H1 (cell line): ENCODE measurements around the gene KRTAP10-2. TPM values are rescaled to one million over a fixed set of nuclear protein-coding genes. Genes with fewer than 3 reads are reported as not detected.

Source experiments
- CTCF ChIA-PET: fragments of 300-600 bp; sonication (Branson Sonifier 250); formaldehyde crosslinking; loops from one replicate; lab custom pipeline; 2021; ENCODE audit not compliant: partially characterized antibody; lab: Charles Lee
- POLR2A ChIA-PET: fragments of 300-600 bp; sonication (Branson Sonifier 250); formaldehyde crosslinking; loops from one replicate; lab custom pipeline; 2021; ENCODE audit warnings: inconsistent platforms; ENCODE audit not compliant: partially characterized antibody; lab: Charles Lee
- DNase-seq, 2 experiments: peaks; one replicate each; pipeline versions ENCODE4 v3.0.0 to v3.0.0-alpha.2; 2010 to 2022; ENCODE audit warnings: low spot score in 2 of 2, low read depth in 1 of 2, mixed read lengths in 1 of 2
- FAIRE-seq: peaks from 2 replicates; lab custom pipeline; 2011; peaks lifted over from hg19 to GRCh38; lab: Jason Lieb, UNC
- H2AFZ ChIP-seq: 2 replicates; pipeline ENCODE4 v1.8.1; 2012; ENCODE audit warnings: low read length, inconsistent platforms
- H2AK5ac ChIP-seq: 2 replicates; pipeline ENCODE4 v1.6.1; 2013; ENCODE audit warnings: low read depth, low read length
- H2BK120ac ChIP-seq: replicated peaks from 2 replicates; pipeline ENCODE3; 2013; ENCODE audit warnings: low read depth, low read length, inconsistent platforms
- H2BK12ac ChIP-seq: 2 replicates; pipeline ENCODE4 v1.6.1; 2013; ENCODE audit warnings: low read depth, low read length
- H2BK15ac ChIP-seq: 2 replicates; pipeline ENCODE4 v1.6.1; 2013; ENCODE audit warnings: low read length
- H2BK20ac ChIP-seq: 2 replicates; pipeline ENCODE4 v1.6.1; 2013; ENCODE audit warnings: low read length
- H2BK5ac ChIP-seq: 2 replicates; pipeline ENCODE4 v1.6.1; 2013; ENCODE audit warnings: low read depth, low read length
- H3K14ac ChIP-seq: 2 replicates; pipeline ENCODE4 v1.6.1; 2013; ENCODE audit warnings: inconsistent platforms; ENCODE audit not compliant: insufficient read length
- H3K18ac ChIP-seq: 2 replicates; pipeline ENCODE4 v1.6.1; 2013; ENCODE audit warnings: low read length; ENCODE audit errors: extremely low read depth
- H3K23ac ChIP-seq: 2 replicates; pipeline ENCODE4 v1.6.1; 2013; ENCODE audit warnings: inconsistent platforms; ENCODE audit not compliant: insufficient read length
- H3K23me2 ChIP-seq: 2 replicates; pipeline ENCODE4 v1.6.1; 2013; ENCODE audit warnings: low read depth, low read length
- H3K27ac ChIP-seq: 2 replicates; pipeline ENCODE4 v1.6.1; 2011; ENCODE audit warnings: low read depth, low read length, inconsistent platforms
- H3K27me3 ChIP-seq, 4 experiments: replicated peaks in 1 of 4; 1 replicate in 1 of 4; 2 replicates in 3 of 4; pipeline versions ENCODE4 v1.6.1 to v1.8.1; 2011 to 2013; ENCODE audit warnings: low read length in 3 of 4, mild to moderate bottlenecking in 3 of 4, inconsistent platforms in 2 of 4, mixed read lengths in 2 of 4, moderate library complexity in 1 of 4; ENCODE audit not compliant: control insufficient read depth in 3 of 4, insufficient read depth in 3 of 4; ENCODE audit errors: extremely low read depth in 1 of 4
- H3K36me3 ChIP-seq, 4 experiments: 2 replicates each; pipeline versions ENCODE4 v1.6.1 to v1.8.1; 2011 to 2013; ENCODE audit warnings: mild to moderate bottlenecking in 4 of 4, low read length in 3 of 4, moderate library complexity in 2 of 4, control low read depth in 1 of 4, inconsistent platforms in 1 of 4; ENCODE audit not compliant: insufficient read depth in 4 of 4, control insufficient read depth in 2 of 4
- H3K4ac ChIP-seq: replicated peaks from 2 replicates; pipeline ENCODE3; 2013; ENCODE audit warnings: low read length, low read depth, mixed read lengths, inconsistent platforms; ENCODE audit not compliant: insufficient read length
- H3K4me1 ChIP-seq, 4 experiments: replicated peaks in 1 of 4; 1 replicate in 1 of 4; 2 replicates in 3 of 4; pipeline versions ENCODE4 v1.6.1 to v1.8.1; 2011 to 2013; ENCODE audit warnings: low read length in 3 of 4, inconsistent platforms in 2 of 4, mixed read lengths in 1 of 4; ENCODE audit not compliant: insufficient read depth in 4 of 4, control insufficient read depth in 3 of 4
- H3K4me2 ChIP-seq, 2 experiments: 2 replicates each; pipeline versions ENCODE4 v1.6.1 to v1.8.1; 2011 to 2013; ENCODE audit warnings: low read depth in 2 of 2, low read length in 2 of 2, control low read depth in 1 of 2, inconsistent platforms in 1 of 2, mild to moderate bottlenecking in 1 of 2; ENCODE audit not compliant: insufficient read depth in 1 of 2
- H3K4me3 ChIP-seq, 4 experiments: fragments of 200-600, 300-600 bp in 1 of 4; sonication (generic), shearing (Covaris generic), sonication (Bioruptor Twin) in 1 of 4; 2 replicates each; pipeline versions ENCODE4 v1.5.1 to v1.8.1; 2011 to 2016; ENCODE audit warnings: low read length in 4 of 4, low read depth in 3 of 4, control low read depth in 2 of 4, inconsistent platforms in 2 of 4, mild to moderate bottlenecking in 2 of 4, mixed read lengths in 1 of 4, moderate library complexity in 1 of 4; ENCODE audit not compliant: insufficient read depth in 2 of 4; ENCODE audit errors: extremely low read depth in 1 of 4
- H3K56ac ChIP-seq: replicated peaks from 2 replicates; pipeline ENCODE3; 2013; ENCODE audit warnings: low read depth, mild to moderate bottlenecking, mixed read lengths, low read length, inconsistent platforms; ENCODE audit not compliant: insufficient read length
- H3K79me1 ChIP-seq: 2 replicates; pipeline ENCODE4 v1.6.1; 2013; ENCODE audit warnings: low read depth, low read length, control low read depth
- H3K79me2 ChIP-seq, 2 experiments: 2 replicates each; pipeline versions ENCODE4 v1.6.1 to v1.8.1; 2012 to 2013; ENCODE audit warnings: low read length in 2 of 2, mild to moderate bottlenecking in 2 of 2, inconsistent platforms in 1 of 2; ENCODE audit not compliant: insufficient read depth in 2 of 2, control insufficient read depth in 1 of 2
- H3K9ac ChIP-seq, 4 experiments: replicated peaks in 1 of 4; 1 replicate in 1 of 4; 2 replicates in 3 of 4; pipeline versions ENCODE4 v1.6.1 to v1.8.1; 2011 to 2013; ENCODE audit warnings: low read depth in 3 of 4, low read length in 3 of 4, control low read depth in 2 of 4, mild to moderate bottlenecking in 2 of 4, moderate library complexity in 2 of 4, inconsistent platforms in 1 of 4; ENCODE audit errors: extremely low read depth in 1 of 4
- H3K9me3 ChIP-seq, 2 experiments: 2 replicates each; pipeline versions ENCODE4 v1.6.1 to v1.8.1; 2012 to 2013; ENCODE audit warnings: mild to moderate bottlenecking in 2 of 2, moderate library complexity in 2 of 2, control low read depth in 1 of 2, inconsistent platforms in 1 of 2, low read depth in 1 of 2, low read length in 1 of 2, mixed read lengths in 1 of 2; ENCODE audit not compliant: insufficient read depth in 2 of 2
- H4K20me1 ChIP-seq, 2 experiments: replicated peaks in 1 of 2; 2 replicates each; pipeline versions ENCODE3 to v1.8.1; 2011 to 2013; ENCODE audit warnings: inconsistent platforms in 2 of 2, low read length in 2 of 2, mild to moderate bottlenecking in 1 of 2; ENCODE audit not compliant: insufficient read depth in 2 of 2, control insufficient read depth in 1 of 2
- H4K5ac ChIP-seq: 2 replicates; pipeline ENCODE4 v1.6.1; 2013; ENCODE audit warnings: low read length, low read depth, mixed read lengths, inconsistent platforms; ENCODE audit not compliant: insufficient read length
- H4K8ac ChIP-seq: 2 replicates; pipeline ENCODE4 v1.8.0; 2013; ENCODE audit warnings: mild to moderate bottlenecking, moderate library complexity, low read length, inconsistent platforms; ENCODE audit not compliant: insufficient read depth; ENCODE audit errors: extremely low read depth
- H4K91ac ChIP-seq: replicated peaks from 2 replicates; pipeline ENCODE3; 2013; ENCODE audit warnings: low read length, mixed read lengths, inconsistent platforms; ENCODE audit not compliant: insufficient read length
- BCL11A ChIP-seq, 2 experiments: IDR thresholded peaks; one replicate each; pipeline ENCODE4 v1.6.1; 2011; ENCODE audit warnings: low read depth in 2 of 2, low read length in 2 of 2, mild to moderate bottlenecking in 2 of 2
- RBBP5 ChIP-seq: IDR thresholded peaks from 2 replicates; pipeline ENCODE4 v1.7.1; 2012; ENCODE audit warnings: low read depth, mild to moderate bottlenecking, inconsistent platforms, low read length, moderate library complexity, borderline replicate concordance
- YY1 ChIP-seq: IDR thresholded peaks from 2 replicates; pipeline ENCODE4 v1.6.1; 2011; ENCODE audit warnings: low read depth, mild to moderate bottlenecking, low read length
- WGBS, 2 experiments: shearing (Covaris generic) in 1 of 2; methylation state at CpG; one replicate each; pipeline versions ENCODE4 v1.1.6 to v1.1.7; 2013 to 2015; ENCODE audit warnings: low lambda C conversion rate in 2 of 2, mixed read lengths in 2 of 2, inconsistent platforms in 1 of 2, low coverage in 1 of 2, missing lambda C conversion rate in 1 of 2; ENCODE audit not compliant: insufficient replicate concordance in 2 of 2, insufficient coverage in 1 of 2, insufficient read length in 1 of 2; ENCODE audit errors: extremely low coverage in 1 of 2, missing lambda C conversion rate in 1 of 2; 5-methylcytosine and 5-hydroxymethylcytosine counted together
- polyA plus RNA-seq, 7 experiments: library from polyadenylated mRNA; depleted of rRNA in 3 of 7; stranded (reverse) in 5 of 7; unstranded in 2 of 7; fragments of >200 nt in 5 of 7; fragments of 200-250 nt in 2 of 7; gene quantifications; 1 replicate in 5 of 7; 2 replicates in 1 of 7; 4 replicates in 1 of 7; pipeline versions ENCODE4 v1.2.1 to v1.2.3, GENCODE V29; 2011 to 2013; ENCODE audit warnings: missing spikeins in 2 of 7, mixed read lengths in 2 of 7
- total RNA-seq: library from RNA; stranded (reverse); fragmentation: NEBNext Ultra II Directional; extraction: Animal tissue kit (Norgen Biotek cat#: 25700); gene quantifications from 2 replicates; pipeline ENCODE4 v1.2.1, GENCODE V29; 2021

KRTAP10-2 gene
- total and polyA plus RNA-seq, 2 of the 8 experiments (the other 6 are each of a cell fraction or from before 2014, with no cell fraction given) = 0.11 TPM; not detected in 1

DNA sequence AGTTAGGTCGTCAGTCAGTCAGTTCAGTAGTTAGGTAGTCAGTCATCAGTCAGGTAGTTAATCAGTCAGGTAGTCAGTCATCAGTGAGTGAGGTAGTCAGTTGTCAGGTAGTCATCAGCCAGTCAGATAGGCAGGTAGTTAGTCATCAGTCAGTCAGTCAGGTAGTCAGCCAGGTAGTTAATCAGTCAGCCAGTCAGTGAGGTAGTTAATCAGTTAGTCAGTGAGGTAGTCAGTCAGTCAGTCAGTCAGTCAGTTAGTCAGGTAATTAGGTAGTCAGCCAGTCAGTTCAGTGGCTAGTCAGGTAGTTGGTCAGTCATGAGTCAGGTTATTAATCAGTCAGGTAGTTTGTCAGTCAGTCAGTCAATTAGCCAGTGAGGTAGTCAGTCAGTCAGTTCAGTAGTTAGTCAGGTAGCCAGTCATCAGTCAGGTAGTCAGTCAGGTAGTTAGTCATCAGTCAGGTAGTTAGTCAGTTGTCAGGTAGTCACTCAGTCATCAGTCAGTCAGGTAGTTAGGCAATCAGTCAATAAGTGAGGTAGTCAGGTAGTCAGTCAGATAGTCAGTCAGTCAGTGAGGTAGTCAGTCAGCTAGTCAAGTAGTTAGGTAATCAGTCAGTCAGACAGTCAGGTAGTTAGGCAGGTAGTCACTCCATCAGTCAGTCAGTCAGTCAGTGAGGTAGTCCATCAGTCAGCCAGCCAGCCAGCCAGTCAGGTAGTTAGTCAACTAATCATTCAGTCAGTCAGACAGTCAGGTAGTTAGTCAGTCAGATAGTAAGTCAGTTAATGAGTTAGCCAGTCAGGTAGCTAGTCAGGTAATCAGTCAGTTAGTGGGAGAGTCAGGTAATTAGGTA lies 27.5 kb downstream of the KRTAP10-2 start:
- ChIA-PET POLR2A (no interaction called here), CTCF (no interaction called here)
- Histone ChIP-seq H2BK120ac (no peak overlapping the region), H4K5ac (no peak overlapping the region), H3K79me2 (no peaks in the 10 kb centered on the region), H3K18ac (no peak overlapping the region), H3K27me3 (peaks cover 0 to 3% (median 0%) of the 10 kb centered on the region in 4 experiments; a peak in 1 of 7 replicates), H4K8ac (no peak overlapping the region), H2BK15ac (peak overlapping the region; percentile 95), H3K4me1 (no peaks in the 10 kb centered on the region; a peak in 1 of 7 replicates), H2BK5ac (0 out of 2 replicates have a peak overlapping the region, but pooled peaks have one; percentile 52), H3K56ac (no peak overlapping the region), H3K27ac (no peak overlapping the region), H3K36me3 (no peaks in the 10 kb centered on the region), H3K4me2 (no peak overlapping the region), H3K9me3 (peaks cover 0 to 15% of the 10 kb centered on the region in 2 experiments; a peak in 3 of 4 replicates), H3K14ac (no peak overlapping the region), H4K20me1 (no peaks in the 10 kb centered on the region), H2AK5ac (peak overlapping the region; percentile 75), H3K23me2 (peaks cover 12% of the 10 kb centered on the region), H2AFZ (no peak overlapping the region), H4K91ac (no peak overlapping the region), H3K4me3 (no peak overlapping the region), H3K23ac (no peak overlapping the region), H3K9ac (no peak overlapping the region), H3K4ac (no peak overlapping the region), H3K79me1 (peaks cover 3% of the 10 kb centered on the region; the same call in 1 of the 2 replicates), H2BK12ac (peak overlapping the region; percentile 87), H2BK20ac (no peak overlapping the region)
- FAIRE-seq (no peak), DNase-seq (no peak)
- no peak for TF ChIP-seq RBBP5
- TF ChIP-seq BCL11A (IDR thresholded peaks at IDR 0.05; ENCODE audit: low read depth in 2 of 2, low read length in 2 of 2) = no peak
- TF ChIP-seq YY1 = no peak
- WGBS, 2 experiments = 78% methylated on average over 1 of the region's 1 CpG; no CpG with 5 or more reads in 1 of the 2 experiments
